ENCODE results near the gene TMEM8B.
"Not testable (repeated sequence)": the region's sequence is repeated elsewhere in the genome, so short reads cannot be mapped to it uniquely, and the experiment has no call there.

TMEM8B gene

GRCh38 chr9:35906923-35907699 lies 78.1 kb downstream of the TMEM8B start:
- DNase-seq (ENCODE audit: low read depth): no peak

- DNase-seq (ENCODE audit: low read depth): no peak
Measured at GRCh38 chr9:35907711-35908503, 78.9 kb downstream of the TMEM8B start.

DNA sequence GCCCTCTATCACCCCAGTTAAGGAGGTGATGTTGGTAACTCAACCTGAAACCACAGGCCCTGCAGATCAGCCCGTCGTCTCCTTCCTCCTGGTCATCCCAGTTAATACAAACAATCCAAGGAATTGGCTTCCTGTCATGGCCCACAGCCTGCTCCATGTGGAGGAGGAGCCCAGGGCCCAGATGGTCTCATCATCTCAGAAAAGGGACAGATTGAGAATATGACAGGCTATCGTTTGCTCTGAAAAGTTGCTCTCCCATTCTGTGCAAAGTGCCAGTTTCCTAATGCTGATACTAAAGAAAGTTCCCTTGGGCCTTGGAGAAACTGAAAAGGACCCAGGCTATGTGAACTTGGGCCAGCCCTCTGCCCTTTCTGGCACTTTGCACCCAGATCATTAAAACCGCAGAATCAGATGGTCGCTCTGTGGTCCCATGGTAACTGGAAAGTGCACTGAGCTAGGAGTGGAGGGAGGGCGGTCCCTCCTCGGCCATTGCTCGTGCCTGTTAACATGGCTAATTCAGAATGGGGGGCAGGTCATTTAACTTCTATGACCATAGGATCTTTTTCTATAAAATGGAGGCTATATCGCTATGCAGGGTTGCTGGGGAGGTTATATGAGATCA lies 79.6 kb downstream of the TMEM8B start:
- no peak for DNase-seq (ENCODE audit: low read depth)

GRCh38 chr9:35909274-35909673 lies 80.2 kb downstream of the TMEM8B start, which contains the start of gene SPAAR:
TSS of gene SPAAR (plus strand) at chr9:35909490. CDS start at chr9:35910464, 974 bp downstream.
- no peak for DNase-seq (ENCODE audit: low read depth)

DNA sequence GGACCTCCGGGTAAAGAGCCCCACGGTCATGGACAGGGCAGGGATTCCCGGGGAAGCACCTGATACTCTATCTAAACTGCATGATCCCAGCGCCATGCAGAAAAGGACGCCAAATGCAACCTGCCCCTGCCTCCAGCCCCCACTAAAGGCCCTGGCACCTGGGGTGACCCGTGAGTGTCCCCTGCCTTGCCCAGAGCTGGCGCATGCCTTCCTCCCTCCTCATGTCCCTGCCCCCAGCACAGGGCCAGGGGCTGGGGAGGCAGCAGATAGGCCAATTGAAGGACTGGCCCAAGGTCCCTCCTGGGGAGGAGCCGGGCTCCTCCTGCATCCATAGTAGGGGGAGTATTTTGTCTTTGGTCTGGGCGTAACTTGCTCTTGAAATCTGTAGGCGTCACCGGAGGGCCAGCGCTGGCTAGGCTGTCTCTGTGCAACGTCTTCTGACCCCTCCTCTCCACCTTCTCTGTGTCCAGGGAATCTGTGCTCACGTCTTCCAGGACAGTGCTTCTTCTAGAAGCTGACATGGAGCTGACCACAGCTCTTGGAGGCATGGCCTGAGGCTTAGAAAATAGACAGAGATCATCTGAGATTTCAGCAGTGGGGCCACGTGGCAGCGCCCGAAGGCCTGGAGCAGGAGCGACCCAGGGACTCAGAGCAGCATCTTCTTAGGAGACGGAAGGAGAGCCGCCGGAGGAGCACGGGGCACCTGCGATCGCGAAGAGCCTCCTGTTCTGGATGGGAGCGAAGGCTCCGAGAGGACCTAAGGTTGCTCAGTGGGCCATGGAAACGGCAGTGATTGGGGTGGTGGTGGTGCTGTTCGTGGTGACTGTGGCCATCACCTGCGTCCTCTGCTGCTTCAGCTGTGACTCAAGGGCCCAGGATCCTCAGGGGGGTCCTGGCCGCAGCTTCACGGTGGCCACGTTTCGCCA lies 80.9 kb downstream of the TMEM8B start:
- DNase-seq (ENCODE audit: low read depth): no peak

DNA sequence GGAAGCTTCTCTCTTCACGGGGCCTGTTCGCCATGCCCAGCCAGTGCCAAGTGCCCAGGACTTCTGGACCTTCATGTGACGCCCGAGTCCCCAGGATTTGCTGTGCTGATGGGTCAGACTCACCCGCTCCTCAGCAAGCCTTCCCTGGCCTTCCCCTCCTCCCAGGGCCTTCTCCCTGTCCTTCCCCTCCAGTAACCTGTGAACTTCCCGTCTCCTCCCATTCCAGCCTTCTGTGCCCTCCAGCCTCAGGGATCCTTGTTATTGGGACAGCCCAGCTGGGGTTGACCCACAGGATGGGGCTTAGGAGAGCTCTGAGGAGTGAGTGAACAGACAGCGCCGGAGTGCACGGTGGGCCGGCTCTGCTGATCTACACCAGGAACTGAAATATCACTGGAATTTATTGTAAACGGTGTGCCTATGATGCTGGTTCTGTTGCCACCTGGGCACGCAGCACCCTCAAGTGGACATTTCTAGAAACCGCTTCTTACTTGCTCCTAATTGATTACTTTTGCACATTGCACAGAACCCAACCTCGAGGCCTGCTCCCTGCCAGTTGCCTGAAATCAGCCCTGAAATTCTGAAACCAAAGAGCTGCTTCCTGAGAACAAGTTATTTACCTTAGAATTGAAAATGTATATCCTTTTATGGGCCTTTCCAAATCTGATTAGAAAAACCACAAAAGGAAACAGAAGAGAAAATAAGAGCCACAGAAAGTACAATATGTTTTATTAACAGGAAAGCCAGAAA lies 81.8 kb downstream of the TMEM8B start:
- DNase-seq (ENCODE audit: low read depth): no peak

DNA sequence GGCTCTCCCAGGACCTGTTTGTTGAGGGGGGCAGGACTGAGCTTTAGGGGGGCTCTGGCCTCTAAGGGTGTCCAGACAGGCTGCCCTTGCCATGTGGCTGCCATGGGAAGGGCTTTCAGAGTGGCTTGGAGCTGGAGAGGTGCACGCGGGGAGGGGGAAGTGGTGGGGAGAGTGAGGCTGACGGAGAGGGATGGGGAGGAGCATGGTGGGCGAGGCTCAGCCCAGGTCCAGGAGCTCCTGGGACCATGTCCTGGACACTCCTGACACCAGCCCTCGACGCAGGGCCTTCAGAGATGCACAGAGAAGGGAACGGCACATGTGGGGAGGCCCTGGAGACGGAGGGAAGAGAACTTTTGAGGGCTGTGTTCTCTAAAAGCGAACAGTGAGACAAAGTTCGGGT lies 82.7 kb downstream of the TMEM8B start:
- DNase-seq (ENCODE audit: low read depth): no peak

GRCh38 chr9:35912791-35913400 lies 83.9 kb downstream of the TMEM8B start:
- no peak for DNase-seq (ENCODE audit: low read depth)

GRCh38 chr9:35913429-35913828 lies 84.4 kb downstream of the TMEM8B start:
- DNase-seq (ENCODE audit: low read depth): not testable (repeated sequence)

GRCh38 chr9:35914301-35914807 lies 85.3 kb downstream of the TMEM8B start:
- DNase-seq (ENCODE audit: low read depth): no peak
